OCI-LY1 (cell line): Measurements from ENCODE around the gene HS3ST1.

Experiments used
- EZH2 ChIP-seq: fragments of 200-600 bp; sonication (generic), shearing (Covaris generic); IDR thresholded peaks from 2 replicates; pipeline ENCODE4 v1.8.0; 2017; ENCODE audit warnings: borderline replicate concordance, mixed run types, mild to moderate bottlenecking, antibody characterized with exemption, low read length, moderate library complexity, mixed read lengths
- TF ChIP-seq, protein P1 (sequence below): fragments of 200-600 bp; sonication (generic), shearing (Covaris generic); IDR thresholded peaks from 2 replicates; pipeline ENCODE4 v1.5.1; 2017; ENCODE audit warnings: mild to moderate bottlenecking, antibody characterized with exemption, low read length, moderate library complexity, mixed read lengths

DNA sequence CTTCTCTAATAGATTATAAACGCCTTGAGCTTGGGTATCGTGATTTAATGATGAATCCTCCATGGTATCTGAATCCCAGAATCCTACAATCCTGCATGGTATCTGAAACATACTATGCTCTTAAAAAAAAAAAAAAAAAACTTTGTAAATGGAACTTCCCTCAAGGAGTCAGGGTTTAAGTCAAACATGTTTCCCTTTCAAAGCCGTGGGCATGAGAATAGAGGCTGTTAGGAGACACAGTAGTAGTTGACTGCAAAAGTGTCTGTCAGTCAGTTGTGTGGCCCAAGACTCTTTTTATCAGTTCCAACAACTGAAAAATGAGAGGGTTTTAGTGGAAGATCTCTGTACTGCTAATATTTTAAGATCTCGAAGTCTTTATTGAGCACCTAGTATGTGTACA is 2.4 kb upstream of the HS3ST1 start:
- TF ChIP-seq, protein P1, sequence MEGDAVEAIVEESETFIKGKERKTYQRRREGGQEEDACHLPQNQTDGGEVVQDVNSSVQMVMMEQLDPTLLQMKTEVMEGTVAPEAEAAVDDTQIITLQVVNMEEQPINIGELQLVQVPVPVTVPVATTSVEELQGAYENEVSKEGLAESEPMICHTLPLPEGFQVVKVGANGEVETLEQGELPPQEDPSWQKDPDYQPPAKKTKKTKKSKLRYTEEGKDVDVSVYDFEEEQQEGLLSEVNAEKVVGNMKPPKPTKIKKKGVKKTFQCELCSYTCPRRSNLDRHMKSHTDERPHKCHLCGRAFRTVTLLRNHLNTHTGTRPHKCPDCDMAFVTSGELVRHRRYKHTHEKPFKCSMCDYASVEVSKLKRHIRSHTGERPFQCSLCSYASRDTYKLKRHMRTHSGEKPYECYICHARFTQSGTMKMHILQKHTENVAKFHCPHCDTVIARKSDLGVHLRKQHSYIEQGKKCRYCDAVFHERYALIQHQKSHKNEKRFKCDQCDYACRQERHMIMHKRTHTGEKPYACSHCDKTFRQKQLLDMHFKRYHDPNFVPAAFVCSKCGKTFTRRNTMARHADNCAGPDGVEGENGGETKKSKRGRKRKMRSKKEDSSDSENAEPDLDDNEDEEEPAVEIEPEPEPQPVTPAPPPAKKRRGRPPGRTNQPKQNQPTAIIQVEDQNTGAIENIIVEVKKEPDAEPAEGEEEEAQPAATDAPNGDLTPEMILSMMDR, result no peak
- TF ChIP-seq EZH2, result no peak
